LoVo (cell line): Measurements from ENCODE around the gene CLIC5.
A peak's percentile ranks its signal among the peaks of the same experiment; 100 is the strongest.

ENCODE experiments used
- DNase-seq: peaks from one replicate; pipeline ENCODE4 v3.0.0-alpha.2; 2016; ENCODE audit warnings: low spot score

CLIC5 gene

GRCh38 chr6:46015119-46015968 is at the start of gene CLIC5:
TSS of gene CLIC5 (minus strand) at chr6:46015860. CDS start at chr6:46015542, 318 bp downstream.
- peak; percentile 48 for DNase-seq

- DNase-seq = no peak
These were observed 47.3 kb upstream of the CLIC5 start for GRCh38 chr6:46062991-46063390.

GRCh38 chr6:46062312-46062711 is 46.7 kb upstream of the CLIC5 start:
- DNase-seq = peak; percentile 39

GRCh38 chr6:46061497-46061896 is 45.8 kb upstream of the CLIC5 start:
- no peak for DNase-seq

- no peak for DNase-seq
These were observed 43.9 kb upstream of the CLIC5 start for GRCh38 chr6:46059608-46060007.

- no peak for DNase-seq
These were observed 43.3 kb upstream of the CLIC5 start for GRCh38 chr6:46058951-46059350.

GRCh38 chr6:46057792-46058191 is 42.1 kb upstream of the CLIC5 start:
- no peak for DNase-seq

GRCh38 chr6:46056906-46057529 is 41.4 kb upstream of the CLIC5 start:
- DNase-seq = no peak

- DNase-seq = no peak
These were observed 38.9 kb upstream of the CLIC5 start for GRCh38 chr6:46054516-46054915.

- peak; percentile 19 for DNase-seq
These were observed 37.6 kb upstream of the CLIC5 start for GRCh38 chr6:46053039-46053933.

- DNase-seq = no peak
These were observed 36.8 kb upstream of the CLIC5 start for GRCh38 chr6:46052479-46052878.

- DNase-seq = no peak
These were observed 36.3 kb upstream of the CLIC5 start for GRCh38 chr6:46051962-46052361.

GRCh38 chr6:46050845-46051405 is 35.3 kb upstream of the CLIC5 start:
- no peak for DNase-seq

- no peak for DNase-seq
These were observed 33.1 kb upstream of the CLIC5 start for GRCh38 chr6:46048646-46049297.

- no peak for DNase-seq
These were observed 31.0 kb upstream of the CLIC5 start for GRCh38 chr6:46046558-46047174.

GRCh38 chr6:46044881-46045617 is 29.4 kb upstream of the CLIC5 start:
- DNase-seq = peak; percentile 71

- DNase-seq = peak; percentile 35
These were observed 26.8 kb upstream of the CLIC5 start for GRCh38 chr6:46042355-46042999.

- no peak for DNase-seq
These were observed 24.6 kb upstream of the CLIC5 start for GRCh38 chr6:46040288-46040687.

- no peak for DNase-seq
These were observed 24.0 kb upstream of the CLIC5 start for GRCh38 chr6:46039646-46040045.

- no peak for DNase-seq
These were observed 21.3 kb upstream of the CLIC5 start for GRCh38 chr6:46036911-46037310.
